GM12878 (cell line): ENCODE results near the gene L1CAM. TPM values are rescaled to one million over a fixed set of nuclear protein-coding genes. Genes with fewer than 3 reads are reported as not detected.

ENCODE experiments used
- ATAC-seq: fragments of 200-7000 bp; cut with Tn5 transposase; 3 replicates; pipeline ENCODE4 v1.9.1; 2020; ENCODE audit warnings: mild to moderate bottlenecking, moderate library complexity
- BruUV-seq: library from RNA; stranded (reverse); fragments of 400-500 nt; replicated peaks from 2 replicates; lab custom pipeline; 2021; lab: Mats Ljungman, UMichigan
- CTCF ChIA-PET: fragments of 300-600 bp; sonication (Branson Sonifier 250); formaldehyde crosslinking; extraction: SDS; loops from one replicate; lab custom pipeline; 2021; ENCODE audit warnings: inconsistent platforms; lab: Yijun Ruan, JAX
- POLR2A ChIA-PET: fragments of 350-600 bp; formaldehyde crosslinking; extraction: SDS; loops from one replicate; lab custom pipeline; 2021; ENCODE audit warnings: inconsistent platforms; lab: Charles Lee
- RAD21 ChIA-PET: fragments of 300-600 bp; sonication (Branson Sonifier 250); formaldehyde crosslinking; loops from one replicate; lab custom pipeline; 2023; ENCODE audit warnings: antibody characterized with exemption; ENCODE audit not compliant: unreplicated experiment; lab: Charles Lee
- SMC1A ChIA-PET: fragments of 300-600 bp; sonication (Branson Sonifier 250); formaldehyde crosslinking; loops from one replicate; lab custom pipeline; 2023; ENCODE audit not compliant: unreplicated experiment, uncharacterized antibody; lab: Charles Lee
- DNase-seq: peaks from one replicate; pipeline ENCODE4 v3.0.0-alpha.2; 2011; ENCODE audit warnings: low read depth, low spot score
- FAIRE-seq: peaks from 3 replicates; lab custom pipeline; 2011; peaks lifted over from hg19 to GRCh38; lab: Jason Lieb, UNC
- H2AFZ ChIP-seq: 2 replicates; pipeline ENCODE4 v1.6.0; 2011; ENCODE audit warnings: low read depth, low read length, control low read depth; ENCODE audit not compliant: control insufficient read depth
- H3K27ac ChIP-seq: 2 replicates; pipeline ENCODE4 v1.5.1; 2011; ENCODE audit warnings: control low read depth; ENCODE audit not compliant: control insufficient read depth, insufficient read depth
- H3K27me3 ChIP-seq, 2 experiments: replicated peaks in 1 of 2; 2 replicates each; pipeline versions ENCODE4 v1.6.0 to v1.6.1; 2011; ENCODE audit warnings: low read length in 1 of 2; ENCODE audit not compliant: control insufficient read depth in 2 of 2, insufficient read depth in 2 of 2
- H3K36me3 ChIP-seq, 2 experiments: 2 replicates each; pipeline ENCODE4 v1.5.1; 2011; ENCODE audit warnings: low read length in 1 of 2; ENCODE audit not compliant: control insufficient read depth in 2 of 2, insufficient read depth in 2 of 2
- H3K4me1 ChIP-seq: 2 replicates; pipeline ENCODE4 v1.6.1; 2011; ENCODE audit warnings: mild to moderate bottlenecking, low read length, moderate library complexity, mixed read lengths; ENCODE audit not compliant: control insufficient read depth, insufficient read depth
- H3K4me2 ChIP-seq: 2 replicates; pipeline ENCODE4 v1.6.0; 2011; ENCODE audit warnings: control low read depth; ENCODE audit not compliant: control insufficient read depth, insufficient read depth
- H3K4me3 ChIP-seq: fragments of 200-600 bp; sonication (generic); 2 replicates; pipeline ENCODE4 v1.5.1; 2016
- H3K79me2 ChIP-seq: 2 replicates; pipeline ENCODE4 v1.6.0; 2011; ENCODE audit warnings: low read length; ENCODE audit not compliant: control insufficient read depth, insufficient read depth
- H3K9ac ChIP-seq: 2 replicates; pipeline ENCODE4 v1.8.0; 2011; ENCODE audit warnings: low read length, control low read depth, mixed read lengths; ENCODE audit not compliant: control insufficient read depth, insufficient read depth
- H3K9me3 ChIP-seq: replicated peaks from 3 replicates; pipeline ENCODE4 v1.5.1; 2011; ENCODE audit warnings: mild to moderate bottlenecking, low read length; ENCODE audit not compliant: control insufficient read depth, insufficient read depth
- H4K20me1 ChIP-seq: 2 replicates; pipeline ENCODE4 v1.6.0; 2011; ENCODE audit not compliant: control insufficient read depth, insufficient read depth
- ASH2L ChIP-seq: fragments of 300-600, 200-600 bp; sonication (generic); IDR thresholded peaks from 2 replicates; pipeline ENCODE4 v1.6.1; 2017; ENCODE audit warnings: low read depth, mild to moderate bottlenecking, borderline replicate concordance
- CUX1 ChIP-seq: IDR thresholded peaks from 2 replicates; pipeline ENCODE4 v1.6.1; 2012; ENCODE audit warnings: improper control_type of control experiment, low read depth, low read length; ENCODE audit not compliant: insufficient replicate concordance
- ESRRA ChIP-seq: IDR thresholded peaks from 2 replicates; pipeline ENCODE4 v1.6.1; 2012; ENCODE audit warnings: mild to moderate bottlenecking, low read length, improper control_type of control experiment
- GATAD2B ChIP-seq: fragments of 450-650 bp; conservative IDR thresholded peaks from 2 replicates; pipeline ENCODE4 v1.6.1; 2017; ENCODE audit warnings: low read depth, mild to moderate bottlenecking, moderate library complexity
- HDAC6 ChIP-seq: fragments of 200-600 bp; sonication (generic); IDR thresholded peaks from one replicate; pipeline ENCODE4 v1.8.0; 2017; ENCODE audit warnings: antibody characterized with exemption; ENCODE audit not compliant: unreplicated experiment
- HDGF ChIP-seq: fragments of 450-650 bp; IDR thresholded peaks from 2 replicates; pipeline ENCODE4 v1.6.1; 2016; ENCODE audit warnings: antibody characterized with exemption
- POU2F2 ChIP-seq: IDR thresholded peaks from 3 replicates; pipeline ENCODE4 v1.6.1; 2011; ENCODE audit warnings: low read depth, mild to moderate bottlenecking, low read length, borderline replicate concordance
- RAD51 ChIP-seq: fragments of 450-650 bp; IDR thresholded peaks from 2 replicates; pipeline ENCODE4 v1.6.1; 2016; ENCODE audit warnings: moderate library complexity, mild to moderate bottlenecking, inconsistent platforms
- REST ChIP-seq: IDR thresholded peaks from 2 replicates; pipeline ENCODE4 v1.6.1; 2012; ENCODE audit warnings: mild to moderate bottlenecking, low read depth, low read length
- TARDBP ChIP-seq: IDR thresholded peaks from 2 replicates; pipeline ENCODE4 v1.6.1; 2016; ENCODE audit warnings: borderline replicate concordance
- TCF3 ChIP-seq: IDR thresholded peaks from 2 replicates; pipeline ENCODE4 v1.6.1; 2012; ENCODE audit warnings: low read depth, mild to moderate bottlenecking, low read length, borderline replicate concordance; ENCODE audit not compliant: insufficient read depth
- ZBTB11 ChIP-seq: fragments of 450-650 bp; formaldehyde crosslinking; IDR thresholded peaks from 2 replicates; pipeline ENCODE4 v1.5.0; 2022; ENCODE audit warnings: mild to moderate bottlenecking, missing genetic modification characterization
- ZSCAN29 ChIP-seq: fragments of 450-650 bp; IDR thresholded peaks from 2 replicates; pipeline ENCODE4 v1.6.1; 2017; ENCODE audit warnings: mild to moderate bottlenecking, moderate library complexity
- WGBS: methylation state at CpG from one replicate; pipeline ENCODE4 v1.1.6; 2016; ENCODE audit warnings: low lambda C conversion rate; ENCODE audit not compliant: insufficient replicate concordance, insufficient coverage; ENCODE audit errors: missing lambda C conversion rate; 5-methylcytosine and 5-hydroxymethylcytosine counted together
- in situ Hi-C: fragments of 300-500 bp; cut with MboI; formaldehyde crosslinking; loops from 9 replicates; pipeline ENCODE4 v1.14.3; 2018; ENCODE audit warnings: mixed read lengths
- intact Hi-C: fragments of 100-400 bp; cut with micrococcal nuclease; formaldehyde crosslinking; loops from one replicate; pipeline ENCODE4 v1.14.2; 2022; ENCODE audit not compliant: unreplicated experiment
- polyA plus RNA-seq, 11 experiments: library from polyadenylated mRNA; depleted of rRNA in 4 of 11; unstranded in 6 of 11; stranded (reverse) in 5 of 11; fragments of >200 nt; fragmentation: Nextera tagmentation in 4 of 11; fragmentation: Illumina TruSeq in 1 of 11; extraction: Ambion mirVana in 4 of 11; extraction: Trizol in 1 of 11; gene quantifications; 1 replicate in 1 of 11; 2 replicates in 10 of 11; pipeline versions ENCODE4 v1.2.1 to v1.2.3, GENCODE V29; 2011 to 2016; ENCODE audit warnings: inconsistent platforms in 2 of 11, missing spikeins in 2 of 11, low read depth in 1 of 11
- total RNA-seq, 4 experiments: library from RNA; depleted of rRNA in 3 of 4; stranded (reverse); fragments of >200 nt in 3 of 4; fragmentation: Illumina TruSeq in 1 of 4; extraction: Trizol in 1 of 4; gene quantifications; 2 replicates each; pipeline versions ENCODE4 v1.2.1 to v1.2.3, GENCODE V29; 2013 to 2021

L1CAM gene
- total and polyA plus RNA-seq, 10 of the 15 experiments (the other 5 are each of a cell fraction or from before 2014, with no cell fraction given): 0.01 to 0.64 (median 0.09) TPM; not detected in 5

- 35% methylated on average over 13 of the region's 14 CpGs for WGBS
- no peak overlapping the region for H2AFZ ChIP-seq
- FAIRE-seq: no peak
- no peaks in the 10 kb centered on the region for H3K4me1 ChIP-seq
- ChIA-PET SMC1A (no interaction called here), RAD21 (no interaction called here), POLR2A (no interaction called here), CTCF (no interaction called here)
- in situ Hi-C loops (loop anchor here (25.0 kb wide), 1 partner anchor 625 kb away; the partner anchor contains the start of gene MAGEA1), intact Hi-C loops (no loop called here)
- no peaks in the 10 kb centered on the region for H3K36me3 ChIP-seq
- H3K27ac ChIP-seq: no peak overlapping the region
- DNase-seq: no peak
- no peaks in the 10 kb centered on the region for H4K20me1 ChIP-seq
- no peak for ATAC-seq
- no peak overlapping the region for H3K4me2 ChIP-seq
- no TSS peak for BruUV-seq
- H3K79me2 ChIP-seq: no peaks in the 10 kb centered on the region
- H3K9me3 ChIP-seq: no peaks in the 10 kb centered on the region; the same call in 2 of the 3 replicates
- no peak overlapping the region for H3K9ac ChIP-seq
- no peak overlapping the region for H3K4me3 ChIP-seq
- no peaks in the 10 kb centered on the region; a peak in 1 of 4 replicates for H3K27me3 ChIP-seq
- TF ChIP-seq ZBTB11 (CRISPR knock-in tag) (no peak), ASH2L (no peak), RAD51 (no peak), TARDBP (no peak), CUX1 (no peak), ZSCAN29 (no peak), GATAD2B (no peak), POU2F2 (no peak), HDAC6 (no peak), REST (no peak), ESRRA (no peak), TCF3 (no peak), HDGF (no peak)
Measured at GRCh38 chrX:153812220-153812619, 73.8 kb downstream of the L1CAM start.
